DMS153 treated with DMSO at 0.1 percent for 48 hours (cell line): ENCODE results near the gene SLC4A5.
A peak's percentile ranks its signal among the peaks of the same experiment; 100 is the strongest.
"Not testable (repeated sequence)": the region's sequence is repeated elsewhere in the genome, so short reads cannot be mapped to it uniquely, and the experiment has no call there.

Experiments
- DNase-seq: peaks from one replicate; lab custom pipeline; 2025; ENCODE audit not compliant: unreplicated experiment; lab: John Stamatoyannopoulos, UW

SLC4A5 gene

DNA sequence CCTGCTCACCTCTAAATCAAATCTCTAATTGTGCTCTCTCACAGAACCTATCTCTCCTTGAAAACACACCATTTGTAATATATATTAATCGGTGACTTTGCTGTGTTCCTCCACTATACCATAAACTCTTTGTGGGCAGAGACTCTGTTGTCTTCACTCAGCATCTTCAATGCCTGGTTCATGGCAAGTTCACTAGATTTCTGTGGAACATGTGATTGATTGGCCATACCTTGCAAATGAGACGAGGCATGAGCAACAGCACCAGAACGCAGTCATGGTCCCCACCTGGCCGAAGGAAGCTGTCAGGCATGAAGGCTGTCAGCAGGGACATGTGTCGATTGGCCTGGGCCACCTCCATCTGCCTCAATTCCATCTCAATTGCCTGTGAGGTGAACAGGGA, 25.3 kb upstream of the SLC4A5 start:
- DNase-seq = no peak

DNA sequence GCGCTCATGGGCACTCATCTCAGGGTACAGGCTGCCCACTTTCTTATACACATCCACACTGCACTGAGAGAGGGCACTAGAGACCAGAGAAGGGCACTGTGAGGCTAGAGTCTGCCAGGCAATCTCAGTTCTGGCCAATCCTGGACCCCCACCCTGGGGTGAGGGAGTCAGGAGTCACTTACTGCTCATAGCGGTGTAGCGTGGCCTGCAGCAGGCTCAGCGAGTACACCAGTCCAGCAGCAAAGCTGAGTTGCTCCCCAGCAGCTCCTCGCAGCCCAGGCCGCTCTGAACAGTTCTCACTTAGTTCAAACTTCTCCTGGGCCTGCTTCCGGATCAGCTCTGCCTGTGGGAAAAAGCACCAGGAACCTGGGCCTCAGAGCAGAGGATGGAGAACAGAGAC, 24.6 kb upstream of the SLC4A5 start:
- no peak for DNase-seq

DNA sequence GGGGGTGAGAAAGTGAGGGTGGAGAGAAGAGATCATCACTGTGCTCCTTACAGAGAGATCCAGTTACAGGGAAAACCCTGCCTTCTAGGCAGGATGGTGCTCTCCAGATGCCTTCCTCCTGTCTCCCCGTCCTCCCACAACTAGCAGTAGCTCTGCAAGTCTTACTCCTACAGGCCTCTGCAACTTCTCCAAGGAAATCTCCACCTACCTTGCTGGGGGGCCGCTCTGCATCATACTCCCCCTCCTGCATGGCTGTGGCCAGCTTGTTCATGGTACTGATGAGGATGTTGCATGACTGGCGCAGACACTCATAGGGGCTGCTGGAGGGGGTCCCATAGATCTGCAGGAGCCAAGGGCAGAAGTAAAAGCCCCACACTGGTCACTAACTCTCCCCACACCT, 22.8 kb upstream of the SLC4A5 start:
- DNase-seq = no peak

DNA sequence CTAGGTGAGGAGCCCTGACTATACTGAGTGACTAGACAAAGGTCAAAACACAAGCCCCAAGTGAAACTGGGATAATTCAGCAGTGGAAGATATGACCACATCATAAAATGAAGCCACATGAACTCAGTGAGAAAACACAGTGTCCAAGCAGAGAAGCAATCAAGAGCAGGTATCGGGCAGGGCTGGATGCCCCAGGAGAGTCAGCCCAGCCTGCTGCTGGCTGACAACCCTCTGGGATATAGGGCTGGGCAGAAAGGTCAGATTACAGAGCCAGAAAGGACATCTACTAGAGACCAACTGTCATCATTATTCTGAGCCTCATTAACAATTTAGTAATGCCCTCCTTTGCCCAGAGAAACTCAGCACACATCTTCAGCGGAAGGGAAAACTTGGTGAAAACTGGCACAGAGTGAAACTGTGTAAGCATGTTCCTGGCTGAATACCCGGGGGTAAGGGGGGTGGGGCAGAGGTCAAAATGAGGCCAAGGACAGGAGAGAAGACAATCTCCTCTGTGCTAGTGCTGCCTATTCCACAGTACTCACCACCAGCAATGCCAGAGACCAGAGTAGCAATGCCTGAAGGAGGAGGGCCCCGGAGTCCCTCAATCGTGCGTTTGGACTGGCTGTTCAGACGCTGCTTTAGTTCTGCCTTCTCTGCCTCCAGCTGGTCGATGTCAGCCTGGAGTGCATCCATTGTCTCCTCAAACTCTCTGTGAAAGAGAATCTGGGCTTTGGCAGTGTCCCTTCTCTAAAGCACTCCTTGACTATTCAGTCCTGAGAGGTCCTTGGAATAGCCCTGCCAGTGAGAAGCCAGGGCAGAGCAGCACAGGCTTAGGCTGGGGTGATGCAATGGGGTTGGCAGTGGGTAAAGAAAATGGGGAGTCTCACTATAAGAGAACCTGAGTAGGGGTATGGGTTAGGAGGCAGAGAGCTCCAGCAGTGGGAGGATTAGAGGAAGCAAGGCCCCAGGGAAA, 21.6 kb upstream of the SLC4A5 start:
- no peak for DNase-seq

DNA sequence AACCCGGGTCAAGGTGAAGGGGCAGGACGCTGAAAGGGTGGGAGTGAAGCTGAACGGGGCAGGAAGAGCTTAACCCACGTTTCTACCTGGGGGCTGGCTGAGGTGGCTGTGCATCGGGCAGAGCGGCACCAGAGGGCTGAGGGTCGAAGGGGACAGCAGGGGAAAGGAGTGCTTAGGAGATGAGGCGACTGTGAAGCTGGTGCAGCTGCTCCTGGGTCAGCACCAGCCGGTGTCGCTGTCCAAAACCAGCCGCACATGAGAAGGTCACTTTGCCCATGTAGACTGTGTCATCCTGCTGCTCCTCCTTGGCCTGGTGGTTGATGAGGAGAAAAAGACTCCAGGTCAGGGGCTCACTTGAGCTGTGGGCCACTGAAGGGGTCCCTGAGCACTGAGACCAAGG, 18.1 kb upstream of the SLC4A5 start:
- no peak for DNase-seq

DNA sequence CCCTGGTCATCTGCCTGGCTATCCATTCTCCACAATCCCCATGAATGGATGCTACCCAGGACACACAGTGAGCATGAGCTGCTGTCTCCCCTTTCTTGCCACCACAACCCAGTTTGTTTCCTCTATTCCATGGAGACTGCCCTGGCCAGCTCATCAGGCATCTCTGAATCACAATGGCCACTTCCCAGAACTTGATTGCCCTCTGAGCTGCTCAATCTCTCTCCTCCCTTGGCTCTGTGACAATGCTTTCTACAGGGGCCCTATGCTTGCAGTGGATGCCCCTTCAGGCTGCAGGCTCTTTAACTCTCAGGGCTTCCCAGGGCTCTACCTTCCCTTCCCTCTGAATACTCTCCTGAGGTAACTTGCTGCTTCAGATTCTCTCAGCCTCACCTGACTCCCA, 14.4 kb upstream of the SLC4A5 start:
- no peak for DNase-seq

DNA sequence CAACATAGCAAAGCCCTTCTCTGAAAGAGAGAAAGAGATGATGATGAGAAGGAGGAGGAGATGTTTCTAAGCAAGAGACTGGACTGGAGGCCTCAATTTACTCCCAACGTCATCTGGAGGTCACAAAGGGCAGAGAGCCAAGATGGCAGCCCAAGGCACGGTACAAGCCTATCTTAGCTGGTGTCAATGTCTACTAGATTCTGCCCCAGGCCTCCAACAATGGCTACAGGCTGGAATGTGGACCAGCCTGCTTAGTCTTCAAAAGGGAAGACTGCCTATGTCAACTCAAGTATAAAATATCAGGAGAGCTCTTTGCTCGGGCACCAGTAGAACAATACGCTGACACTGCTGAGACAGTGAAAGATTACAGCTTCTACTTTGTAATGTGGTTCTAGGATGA, 6.7 kb upstream of the SLC4A5 start:
- DNase-seq = no peak

DNA sequence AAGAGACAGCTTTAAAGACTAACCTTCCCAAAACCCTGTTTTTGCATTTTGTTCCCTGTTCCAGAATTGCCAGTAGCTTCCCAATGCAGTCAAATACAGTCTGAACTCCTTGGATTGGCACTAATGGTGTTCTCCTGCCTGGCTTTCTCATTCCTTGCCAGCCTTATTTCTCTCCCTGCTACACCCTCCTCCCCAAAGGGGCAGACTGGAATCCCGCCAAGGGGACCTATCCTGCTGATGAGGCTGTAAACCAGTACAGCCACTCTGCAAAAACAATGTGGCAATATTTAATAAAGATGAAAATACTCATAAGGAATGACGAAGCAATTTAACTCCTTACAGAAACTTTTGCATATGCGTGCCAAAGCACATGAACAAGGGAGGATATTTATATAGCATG, 4.5 kb upstream of the SLC4A5 start:
- no peak for DNase-seq

DNA sequence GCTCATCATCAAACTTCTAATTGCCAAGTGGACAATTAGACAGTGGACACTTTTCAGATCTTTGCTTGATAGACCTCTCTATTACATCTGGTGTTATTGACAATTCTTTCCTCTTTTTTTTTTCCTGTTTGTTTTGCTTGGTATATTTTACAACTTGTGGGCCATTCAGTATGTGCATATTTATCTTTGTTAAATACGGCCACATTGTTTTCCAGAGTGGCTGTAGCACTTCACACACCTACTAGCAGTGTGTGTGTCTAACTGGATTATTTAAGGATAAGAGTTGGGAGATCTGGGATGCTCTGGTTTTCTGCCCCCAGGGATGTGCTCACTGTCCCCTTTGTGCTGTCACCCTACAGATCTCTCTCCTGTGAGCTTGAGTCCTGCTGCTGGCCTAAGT, 4.1 kb upstream of the SLC4A5 start:
- no peak for DNase-seq

DNA sequence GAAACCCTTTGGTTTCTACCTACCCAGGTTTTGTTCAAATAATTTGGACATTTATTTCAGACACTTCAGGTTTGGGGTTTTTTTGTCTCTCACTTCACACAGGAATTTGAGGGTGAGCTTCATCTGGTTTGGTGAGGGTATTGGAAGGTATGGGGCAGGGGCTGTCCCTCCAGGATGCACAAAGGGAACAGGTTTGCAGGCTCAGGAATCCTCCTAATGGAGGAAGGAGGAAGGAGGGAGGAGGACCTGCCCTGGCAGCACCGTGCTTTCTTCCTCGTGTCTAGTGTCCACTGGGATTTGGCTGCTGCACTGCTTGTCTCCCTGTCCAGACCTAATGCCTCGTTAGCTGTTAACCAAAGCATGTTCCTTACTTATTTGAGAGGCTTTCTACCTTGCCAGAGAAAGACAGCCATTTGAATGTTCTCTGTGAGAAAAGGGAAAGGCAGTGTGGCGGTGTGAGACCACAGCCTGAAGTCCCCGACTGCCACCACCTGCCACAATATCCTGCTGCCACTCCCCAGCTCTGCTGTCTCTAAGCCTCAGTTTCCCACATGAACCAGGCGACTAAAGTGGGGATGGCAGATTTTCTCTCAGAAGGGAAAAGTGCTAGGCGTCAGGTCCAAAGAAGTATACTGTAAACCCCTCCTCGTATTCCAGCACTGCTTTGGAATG, 2.2 kb upstream of the SLC4A5 start:
- DNase-seq = no peak

DNA sequence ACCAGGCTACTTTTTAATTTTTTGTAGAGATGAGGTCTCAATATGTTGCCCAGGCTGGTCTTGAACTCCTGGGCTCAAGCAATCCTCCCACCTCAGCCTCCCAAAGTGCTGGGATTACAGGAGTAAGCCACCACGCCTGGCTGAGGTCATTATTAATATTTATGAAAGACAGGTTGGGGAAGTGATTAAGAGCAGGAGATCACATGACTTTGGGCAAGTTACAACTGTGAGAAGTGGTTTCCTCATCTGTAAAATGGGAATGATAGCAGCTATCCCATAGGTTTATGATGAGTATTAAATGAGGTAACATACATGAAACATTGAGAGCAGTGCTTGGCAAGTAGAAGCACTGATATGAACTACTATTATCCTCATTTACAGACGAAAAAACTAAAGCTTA, 7.0 kb downstream of the SLC4A5 start:
- not testable (repeated sequence) for DNase-seq

DNA sequence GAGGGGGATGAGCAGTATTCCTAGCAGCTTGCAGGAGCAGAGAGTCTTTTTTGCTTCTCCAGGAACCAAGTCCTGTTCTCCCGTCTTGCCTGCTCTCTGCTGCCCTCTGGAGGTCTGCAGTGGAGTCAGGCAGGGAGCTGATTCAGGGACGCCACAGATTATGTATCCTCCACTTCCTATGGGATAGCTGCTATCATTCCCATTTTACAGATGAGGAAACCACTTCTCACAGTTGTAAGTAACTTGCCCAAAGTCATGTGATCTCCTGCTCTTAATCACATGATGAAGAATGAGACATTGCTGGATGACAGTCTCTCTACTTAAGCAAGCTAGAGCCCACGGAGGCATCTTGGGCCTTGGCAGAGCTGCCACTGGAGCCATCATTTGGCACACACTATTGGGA, 8.3 kb downstream of the SLC4A5 start:
- peak; percentile 38 for DNase-seq

DNA sequence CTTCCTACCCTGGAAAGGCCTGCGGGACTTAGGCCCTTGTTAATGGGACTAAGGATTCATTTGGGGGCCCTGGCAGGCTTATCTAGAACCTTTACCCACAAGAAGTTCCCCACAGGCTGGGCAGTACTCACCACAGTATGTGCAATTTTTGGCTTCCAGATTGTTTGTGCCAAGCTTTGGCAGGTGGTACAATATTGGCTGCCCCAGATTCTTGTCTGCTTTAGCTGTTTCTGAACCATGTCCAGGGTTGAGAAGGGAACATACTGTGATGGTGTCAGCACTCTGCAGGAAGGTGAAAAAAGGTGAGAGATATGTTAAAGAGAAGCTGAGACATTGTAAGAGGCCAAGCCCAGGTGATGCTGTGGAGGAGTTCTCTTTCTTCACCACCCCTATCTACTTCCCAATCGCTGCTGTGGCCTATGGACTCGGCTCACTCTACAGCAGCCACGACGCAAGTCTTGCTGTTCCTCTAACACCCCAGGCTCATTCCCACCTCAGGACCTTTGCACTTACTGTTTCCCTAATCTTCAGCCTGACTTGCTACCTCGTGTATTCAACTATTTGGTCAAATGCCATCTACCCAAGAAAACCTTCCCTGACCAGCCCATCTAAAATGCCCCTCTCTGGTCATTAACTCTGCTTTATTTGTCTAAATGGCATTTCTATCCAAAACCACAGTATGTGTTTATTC, 9.2 kb downstream of the SLC4A5 start:
- no peak for DNase-seq

DNA sequence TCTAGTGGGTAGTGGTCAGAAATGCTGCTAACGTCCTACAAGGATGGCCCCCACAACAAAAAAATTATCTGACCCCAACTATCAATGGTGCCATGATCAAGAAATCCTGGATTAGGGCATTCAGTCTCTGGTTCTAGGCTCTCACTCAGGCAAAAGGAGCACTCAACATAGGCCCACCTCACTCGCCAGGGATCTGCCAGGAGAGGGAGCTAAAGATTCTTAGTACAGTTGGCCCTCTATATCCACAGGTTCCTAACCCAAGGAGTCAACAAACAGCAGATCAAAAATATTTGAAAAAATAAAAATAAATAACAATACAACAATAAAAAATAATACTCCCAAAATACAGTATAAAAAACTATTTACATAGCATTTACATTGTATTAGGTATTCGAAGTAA, 10.0 kb downstream of the SLC4A5 start:
- DNase-seq = peak; percentile 21

DNA sequence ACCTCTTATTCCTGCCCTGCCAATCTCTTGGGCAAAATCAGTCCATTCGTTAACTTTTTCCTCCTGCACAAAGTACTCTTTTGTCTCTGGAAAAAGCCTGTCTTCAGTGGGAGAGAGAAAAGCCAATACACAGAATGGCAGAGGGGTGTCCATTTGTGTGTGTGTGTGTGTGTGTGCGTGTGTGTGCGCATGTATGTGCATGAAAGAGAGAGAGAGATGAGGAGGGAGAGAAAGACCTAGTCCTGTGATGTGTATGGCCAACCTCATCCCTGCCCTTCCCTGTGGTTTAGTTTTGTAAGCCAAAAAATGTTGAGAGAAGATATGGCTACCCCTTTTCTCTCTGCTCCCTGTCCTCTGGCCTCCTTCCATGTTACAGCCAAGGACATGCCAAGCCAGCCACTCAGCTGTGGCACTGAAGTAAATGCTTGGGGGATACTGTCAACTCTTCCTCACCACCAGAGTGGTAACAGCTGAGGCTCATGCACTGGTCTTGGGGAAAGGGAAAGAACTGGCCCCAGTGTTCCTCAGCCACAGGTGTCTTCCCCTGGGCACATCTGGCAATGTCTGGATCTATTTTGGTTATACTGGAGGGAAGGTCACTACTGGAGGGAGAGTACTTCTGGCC, 10.6 kb downstream of the SLC4A5 start:
- DNase-seq = no peak

DNA sequence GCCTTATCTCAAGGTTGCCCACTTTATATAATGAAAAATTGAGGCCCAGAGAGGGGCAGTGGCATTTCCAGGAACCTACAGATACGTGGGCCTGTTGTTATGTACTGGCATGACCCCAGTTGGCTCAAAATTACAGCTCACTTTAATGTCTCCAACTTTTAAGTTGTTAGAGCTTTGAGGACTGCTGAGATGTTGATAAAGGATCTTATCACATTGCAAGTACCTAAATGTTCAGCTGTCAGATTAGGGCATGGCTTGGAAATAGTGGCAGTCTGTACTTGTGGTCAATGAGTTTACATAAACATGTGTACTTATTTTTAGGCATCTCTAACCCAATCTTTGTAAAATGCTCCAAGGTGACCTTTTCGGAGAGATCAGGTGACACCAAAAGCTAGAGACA, 14.6 kb downstream of the SLC4A5 start:
- no peak for DNase-seq

DNA sequence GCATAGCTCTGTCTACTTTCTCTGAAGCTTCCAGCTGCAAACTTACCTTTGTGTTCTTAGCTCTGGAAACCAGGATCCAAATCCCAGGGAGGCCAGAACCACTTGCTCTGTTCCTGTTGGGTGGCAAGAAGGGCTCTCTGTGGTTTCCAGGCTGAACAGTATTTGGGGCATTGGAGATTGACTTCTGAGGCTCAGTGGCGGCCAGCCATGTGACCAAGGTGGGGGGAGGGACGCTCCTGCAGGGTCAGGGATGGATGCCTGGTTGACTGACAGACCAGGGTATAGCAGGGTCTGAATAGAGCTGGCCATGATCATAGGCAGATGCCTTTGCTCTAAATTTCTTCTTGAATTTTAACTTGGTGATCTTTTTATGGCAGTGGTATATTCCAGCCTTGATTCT, 15.1 kb downstream of the SLC4A5 start:
- no peak for DNase-seq

DNA sequence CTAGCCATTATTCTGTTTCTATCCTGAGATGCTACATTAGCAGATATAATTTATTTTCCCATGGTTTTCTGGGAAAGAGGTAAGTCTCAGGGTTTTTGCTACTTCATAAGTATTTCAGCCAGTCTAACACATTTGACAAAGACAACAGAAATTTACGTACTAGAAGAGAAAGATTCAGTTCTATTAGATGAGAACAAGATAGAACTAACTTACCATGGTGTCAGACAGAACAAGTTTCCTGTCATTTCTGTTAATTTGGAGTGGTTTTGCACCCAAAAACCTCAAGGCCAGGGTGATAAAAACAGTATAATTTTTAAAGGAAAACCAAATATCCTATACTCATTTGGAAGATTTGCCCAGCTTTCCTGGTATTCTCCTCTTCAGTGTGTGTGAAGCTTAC, 15.6 kb downstream of the SLC4A5 start:
- DNase-seq = no peak

DNA sequence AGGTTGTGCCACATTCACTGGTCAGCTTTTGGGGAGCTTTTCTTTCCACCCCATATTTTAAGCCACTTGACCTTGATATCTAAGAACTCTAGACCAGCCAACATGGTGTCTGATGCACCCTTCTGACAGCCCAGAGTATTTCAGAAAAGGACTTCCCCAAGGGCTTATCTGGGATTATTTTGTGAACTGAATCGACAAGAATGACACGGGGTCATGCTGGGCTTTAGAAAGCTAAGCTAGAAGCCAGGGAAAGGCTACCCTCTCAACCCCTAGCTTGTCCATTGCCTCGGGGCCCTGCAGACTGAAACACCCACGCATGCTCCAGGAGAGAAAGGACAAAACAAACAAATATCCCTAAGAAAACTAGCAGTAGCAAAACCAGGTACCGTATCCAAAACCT, 16.0 kb downstream of the SLC4A5 start:
- no peak for DNase-seq

DNA sequence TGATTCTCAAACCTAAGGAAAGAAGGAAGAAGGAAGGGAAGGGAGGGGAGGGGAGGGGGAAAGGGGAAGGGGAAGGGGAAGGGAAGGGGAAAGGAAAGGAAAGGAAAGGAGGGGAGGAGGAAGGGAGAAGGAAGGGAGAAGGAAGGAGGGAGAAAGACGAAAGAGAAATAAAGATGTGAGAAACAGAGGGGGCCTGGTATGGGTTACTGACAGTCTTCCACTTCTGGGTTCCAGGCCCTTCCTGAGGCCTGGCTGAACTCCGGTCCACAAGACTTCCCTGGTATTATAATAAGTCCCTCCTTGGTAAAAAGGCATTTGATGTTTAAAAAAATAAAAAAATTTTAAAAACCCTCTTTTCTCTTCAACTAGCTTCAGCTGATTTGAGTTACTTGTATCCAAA, 17.4 kb downstream of the SLC4A5 start:
- no peak for DNase-seq

DNA sequence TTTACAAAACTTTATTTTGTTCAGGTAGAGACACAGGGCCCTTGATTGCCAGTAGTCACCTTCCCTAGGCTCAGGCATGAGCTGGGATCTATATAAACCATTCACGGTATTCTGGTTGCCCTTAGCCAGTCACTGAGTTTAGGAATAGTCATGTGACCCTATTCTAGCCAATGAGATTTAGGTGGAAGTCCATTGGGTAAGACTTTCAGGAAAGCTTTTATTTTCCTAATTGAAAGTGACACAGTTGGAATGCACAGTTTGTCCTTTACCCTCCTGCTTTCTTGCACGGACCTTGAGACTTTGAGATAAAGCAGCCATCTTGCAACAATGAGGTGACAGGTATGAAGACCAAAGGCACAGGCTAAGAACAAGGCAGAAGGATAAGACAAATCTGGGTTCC, 21.5 kb downstream of the SLC4A5 start:
- DNase-seq = no peak
